Gastrocnemius medialis (tissue), 4 donors: ENCODE measurements around the gene ACTR5.

Source experiments
- CTCF ChIP-seq, 5 experiments: fragments of 450-650 bp in 3 of 5; fragments of 200-600 bp in 2 of 5; sonication (generic) in 2 of 5; IDR thresholded peaks in 4 of 5; conservative IDR thresholded peaks in 1 of 5; 1 replicate in 4 of 5; 2 replicates in 1 of 5; pipeline ENCODE4 v1.5.1; 2016 to 2019; ENCODE audit warnings: antibody characterized with exemption in 5 of 5, mild to moderate bottlenecking in 3 of 5, moderate library complexity in 3 of 5
- POLR2A ChIP-seq, 2 donors: fragments of 450-650 bp; IDR thresholded peaks; one replicate each; pipeline ENCODE4 v1.6.1; 2017; ENCODE audit warnings: antibody characterized with exemption in 2 of 2, mild to moderate bottlenecking in 2 of 2, moderate library complexity in 2 of 2

DNA sequence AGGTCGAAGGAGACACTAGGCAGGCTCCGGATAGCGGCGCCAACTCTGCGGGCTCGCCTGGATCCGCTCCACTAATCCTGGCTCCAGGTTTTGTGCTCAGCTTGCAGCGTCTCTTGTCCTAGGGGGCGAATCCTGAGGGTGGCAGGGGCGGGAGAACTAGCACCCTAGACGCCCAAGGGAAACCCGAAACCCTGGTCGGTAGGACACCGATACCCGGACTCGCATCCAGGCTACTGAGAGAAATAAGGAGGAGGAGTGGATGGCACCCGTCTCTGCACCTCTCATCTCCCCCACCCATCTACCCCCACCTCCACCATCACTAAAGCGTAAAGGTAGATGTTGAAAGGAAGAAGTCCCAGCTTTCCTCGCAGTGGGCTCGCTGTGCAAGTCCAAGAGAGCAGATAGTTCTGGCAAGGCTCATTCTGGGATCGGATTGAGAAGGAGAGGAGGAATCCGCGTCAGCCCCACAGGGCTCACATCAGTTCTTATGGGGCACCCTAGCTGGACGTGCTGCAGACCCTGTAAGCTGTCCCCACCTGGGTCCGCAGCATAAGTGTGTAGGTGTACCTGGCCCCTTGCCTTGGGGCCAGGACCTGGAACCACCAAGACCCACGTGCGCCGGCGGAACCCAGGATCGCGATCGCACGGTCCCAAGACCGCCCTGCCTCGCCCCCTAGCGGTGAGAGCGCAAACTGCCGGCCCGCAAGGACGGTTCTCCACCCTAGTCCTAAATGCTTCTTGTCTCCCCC lies 17.1 kb upstream of the ACTR5 start:
- TF ChIP-seq POLR2A (IDR thresholded peaks at IDR 0.05) (no peak), CTCF (IDR thresholded peaks at IDR 0.05 in 4 of 5, conservative IDR thresholded peaks at IDR 0.05 in 1 of 5) (peak; percentile 38 to 93 (median 81))
